Measurements from ENCODE around the gene NODAL. TPM values are rescaled to one million over a fixed set of nuclear protein-coding genes. Genes with fewer than 3 reads are reported as not detected.
A peak's percentile ranks its signal among the peaks of the same experiment; 100 is the strongest.

NODAL gene
- total RNA-seq, 2 donors from 2014 or later: not detected

DNA sequence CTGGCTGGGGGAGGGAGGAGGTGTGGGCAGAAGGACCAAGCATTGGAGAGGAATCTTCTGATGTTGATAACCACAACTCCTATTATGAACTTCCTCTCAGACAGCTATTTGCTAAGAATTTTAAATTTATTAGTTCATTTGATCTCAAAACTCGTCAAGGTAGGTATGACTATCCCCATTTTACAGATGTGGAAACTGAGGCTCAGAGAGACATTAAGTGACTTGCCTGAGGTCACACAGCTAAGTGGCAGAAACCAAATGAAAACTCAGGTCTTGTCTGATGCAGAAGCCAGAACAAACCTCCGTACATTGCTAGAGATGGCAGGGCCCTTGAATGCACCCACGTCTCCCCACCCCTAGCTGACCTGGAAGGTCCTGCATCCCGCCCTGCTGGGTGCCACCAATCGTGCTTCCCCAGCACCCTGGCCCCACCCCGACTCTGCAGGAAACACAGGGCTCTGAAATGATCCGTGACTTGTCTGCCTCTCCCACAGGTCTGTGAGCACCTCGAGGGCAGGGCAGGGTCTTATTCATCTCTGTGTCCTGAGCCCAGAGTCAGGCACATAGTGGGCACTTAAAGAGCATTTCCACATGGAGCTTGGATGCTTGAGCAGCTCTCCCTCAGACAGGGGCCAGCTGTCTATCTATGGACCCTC, 31.4 kb upstream of the NODAL start:
- ATAC-seq (no peak), DNase-seq (ENCODE audit: low spot score in 2 of 2) (no peak)
- H3K27ac Mint-ChIP-seq: no peak overlapping the region
- no peaks in the 10 kb centered on the region for H3K9me3 Mint-ChIP-seq
- no peaks in the 10 kb centered on the region for H3K36me3 Mint-ChIP-seq

DNA sequence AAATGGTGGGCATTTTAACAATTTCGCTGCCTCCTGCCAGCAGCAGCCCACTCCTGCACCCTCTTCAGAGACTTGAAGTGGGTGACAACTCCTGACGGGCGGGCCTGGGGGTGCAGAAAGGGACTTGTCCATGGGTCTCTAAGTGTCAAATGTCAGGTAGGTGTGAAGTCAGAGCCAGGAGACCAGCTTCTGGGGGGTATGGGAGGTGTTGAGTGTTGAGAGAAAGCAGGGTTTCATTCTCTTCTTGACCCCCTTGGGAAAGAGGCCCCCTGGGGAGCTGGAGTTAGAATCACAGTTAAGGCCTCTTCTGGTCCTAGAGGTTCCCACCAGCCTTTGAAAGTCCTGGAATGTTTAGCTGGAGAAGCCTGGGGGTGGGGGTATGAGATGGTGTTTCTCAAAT, 25.5 kb upstream of the NODAL start:
- ATAC-seq: no peak
- DNase-seq (ENCODE audit: low spot score in 2 of 2): no peak
- Mint-ChIP-seq H3K36me3 (no peaks in the 10 kb centered on the region), H3K27ac (no peak overlapping the region), H3K9me3 (no peaks in the 10 kb centered on the region)

DNA sequence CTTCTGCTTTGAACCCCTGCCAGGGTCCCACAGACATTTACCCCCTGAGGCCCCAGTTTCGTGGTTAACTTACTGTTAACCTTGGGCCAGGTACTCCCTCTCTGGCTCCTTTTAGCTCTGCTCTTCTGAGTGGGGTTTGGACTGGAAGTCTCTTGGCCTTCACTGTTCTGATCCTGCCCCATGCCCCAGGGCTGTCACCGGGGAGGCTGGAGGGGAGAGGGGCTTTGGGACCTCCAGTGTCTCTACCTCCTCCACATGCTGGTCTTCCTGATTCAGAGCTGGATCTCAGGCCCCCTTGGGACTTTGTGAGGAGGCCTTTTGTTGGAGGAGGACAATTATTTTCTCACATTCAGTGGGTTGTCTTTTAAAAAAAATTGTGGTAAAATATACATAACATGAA, 24.4 kb upstream of the NODAL start:
- Mint-ChIP-seq H3K9me3 (no peaks in the 10 kb centered on the region), H3K36me3 (no peaks in the 10 kb centered on the region), H3K27ac (no peak overlapping the region)
- ATAC-seq: no peak
- DNase-seq (ENCODE audit: low spot score in 2 of 2): no peak

DNA sequence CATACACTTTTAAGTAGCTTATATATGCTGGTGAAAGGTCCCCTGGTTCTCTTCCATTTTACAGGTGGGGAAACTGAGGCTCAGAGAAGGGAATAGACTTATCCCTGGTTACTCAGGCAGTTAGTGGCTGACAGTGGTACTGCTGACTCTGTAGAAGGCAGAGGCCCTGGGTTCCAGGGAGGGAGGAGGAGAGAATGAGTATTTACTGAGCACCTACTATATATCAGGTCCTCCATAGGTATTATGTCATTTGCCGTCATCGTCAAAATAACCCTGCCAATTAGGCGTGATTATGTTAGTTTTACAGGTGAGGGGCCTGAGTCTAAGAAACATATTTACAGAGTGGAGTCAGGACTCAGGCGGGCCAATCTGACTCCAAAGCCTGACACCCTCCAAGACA, 23.8 kb upstream of the NODAL start:
- no peak overlapping the region for H3K27ac Mint-ChIP-seq
- no peaks in the 10 kb centered on the region for H3K36me3 Mint-ChIP-seq
- ATAC-seq (no peak), DNase-seq (ENCODE audit: low spot score in 2 of 2) (no peak)
- H3K9me3 Mint-ChIP-seq: no peaks in the 10 kb centered on the region

DNA sequence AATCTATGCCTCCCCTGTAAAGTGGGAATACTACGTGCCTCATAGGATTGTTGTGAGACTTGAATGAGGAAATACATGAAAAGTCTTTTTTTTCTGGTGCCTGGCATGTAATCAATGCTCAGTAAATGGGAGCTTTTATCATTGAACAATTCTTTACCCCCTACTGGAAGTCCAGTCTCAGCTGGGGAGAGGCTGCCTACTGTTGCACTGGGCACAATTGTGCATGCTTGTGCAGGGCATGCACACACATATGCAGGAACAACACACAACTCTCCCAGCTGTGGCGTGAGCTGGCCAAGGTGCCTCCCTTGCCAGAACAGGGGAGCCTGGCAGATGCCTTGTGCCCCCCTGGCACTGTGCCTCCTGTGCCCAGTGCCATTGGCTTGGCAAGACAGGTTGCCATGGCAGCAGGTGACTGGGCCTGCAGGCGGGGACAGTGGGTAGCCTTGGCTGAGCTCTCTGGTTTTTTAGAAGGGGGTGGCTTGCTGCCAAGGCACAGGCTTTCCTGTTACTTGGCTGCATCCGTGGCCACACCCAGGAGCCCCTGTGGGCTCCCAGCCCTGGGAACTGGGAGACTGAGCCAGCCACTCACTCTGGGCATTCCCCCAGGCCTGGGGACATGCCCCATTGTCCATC, 21.0 kb upstream of the NODAL start:
- H3K9me3 Mint-ChIP-seq: no peaks in the 10 kb centered on the region
- H3K27ac Mint-ChIP-seq: no peak overlapping the region
- DNase-seq (ENCODE audit: low spot score in 2 of 2) (no peak), ATAC-seq (no peak)
- H3K36me3 Mint-ChIP-seq: no peaks in the 10 kb centered on the region

DNA sequence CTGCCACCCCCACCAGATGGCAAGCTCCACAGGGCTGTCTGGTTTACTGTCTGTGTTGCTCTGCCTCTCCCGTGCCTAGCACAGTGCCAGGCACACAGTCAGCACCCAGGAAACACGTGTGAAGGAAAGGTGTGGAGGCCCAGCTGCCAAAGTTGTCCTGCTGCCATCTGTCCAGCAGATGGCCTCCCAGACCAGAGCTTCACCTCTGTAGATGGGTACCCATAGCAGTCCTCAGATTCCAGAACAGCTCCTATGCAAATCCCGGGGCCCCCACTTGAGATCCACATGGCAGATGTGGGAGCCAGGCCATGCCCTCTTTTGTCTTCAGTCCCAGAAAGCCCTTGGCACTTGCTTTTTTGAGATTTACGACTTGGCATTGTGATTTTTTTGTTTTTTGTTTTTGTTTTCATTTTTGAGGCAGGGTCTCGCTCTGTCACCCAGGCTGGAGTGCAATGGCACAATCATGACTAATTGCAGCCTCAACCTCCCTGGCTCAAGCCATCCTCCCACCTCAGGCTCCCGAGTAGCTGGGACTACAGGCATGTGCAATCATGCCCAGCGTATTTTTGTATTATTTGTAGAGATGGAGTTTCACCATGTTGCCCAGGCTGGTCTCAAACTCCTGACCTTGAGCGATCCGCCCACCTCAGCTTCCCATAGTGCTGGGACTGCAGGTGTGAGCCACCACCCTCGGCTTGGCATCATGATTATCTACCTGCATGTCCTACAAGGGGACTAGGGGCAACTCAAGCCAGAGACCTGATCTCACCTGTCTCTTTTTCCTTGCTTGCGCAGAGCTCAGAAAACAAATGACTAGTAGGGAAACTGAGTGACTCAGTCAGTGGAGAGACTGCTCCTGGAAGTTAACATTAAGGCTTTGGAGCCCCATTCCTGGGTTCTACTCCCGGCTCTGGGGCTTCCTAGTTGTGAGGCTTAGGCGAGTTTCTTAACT, 20.2 kb upstream of the NODAL start:
- DNase-seq (ENCODE audit: low spot score in 2 of 2) (peak in 1 of 2 donors; percentile 52), ATAC-seq (peak; percentile 73 to 86)
- Mint-ChIP-seq H3K36me3 (no peaks in the 10 kb centered on the region), H3K27ac (no peak overlapping the region), H3K9me3 (no peaks in the 10 kb centered on the region)

DNA sequence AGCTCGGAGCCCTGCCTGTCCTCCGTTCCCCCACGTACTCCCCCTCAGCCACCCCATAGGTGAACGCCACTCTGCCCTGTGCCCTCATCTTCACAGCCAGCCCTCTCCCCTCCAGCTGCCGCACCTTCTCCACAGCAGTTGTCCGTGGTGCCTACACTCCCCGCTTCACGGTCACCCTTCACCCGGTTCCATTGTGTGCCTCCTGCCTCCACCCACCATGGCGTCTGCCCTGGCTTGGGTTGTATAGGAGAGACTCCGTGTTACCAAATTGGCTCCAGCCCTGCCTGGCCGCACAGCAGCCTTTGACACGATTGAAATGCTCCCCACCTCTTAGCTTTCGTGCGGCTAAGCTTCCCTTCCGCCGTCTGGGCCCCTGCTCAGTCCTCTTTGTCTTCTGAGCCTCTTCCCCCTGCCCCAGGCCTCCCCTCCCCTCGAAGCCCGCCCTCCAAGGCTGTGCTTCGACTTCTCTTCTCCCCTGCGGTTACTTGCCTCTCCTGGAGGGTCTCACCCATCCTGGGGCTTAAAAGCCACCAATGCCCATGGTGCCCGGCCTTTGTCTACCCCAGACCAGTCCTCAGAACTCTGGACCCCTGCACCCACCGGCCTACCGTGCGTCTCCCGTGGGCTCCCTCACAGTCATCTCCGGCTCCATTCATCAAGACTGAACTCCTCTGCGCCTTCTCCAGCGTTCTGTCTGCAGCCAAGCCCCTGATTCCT, 18.5 kb upstream of the NODAL start:
- DNase-seq (ENCODE audit: low spot score in 2 of 2) (no peak), ATAC-seq (no peak)
- H3K9me3 Mint-ChIP-seq: no peaks in the 10 kb centered on the region
- no peaks in the 10 kb centered on the region for H3K36me3 Mint-ChIP-seq
- H3K27ac Mint-ChIP-seq: no peak overlapping the region

DNA sequence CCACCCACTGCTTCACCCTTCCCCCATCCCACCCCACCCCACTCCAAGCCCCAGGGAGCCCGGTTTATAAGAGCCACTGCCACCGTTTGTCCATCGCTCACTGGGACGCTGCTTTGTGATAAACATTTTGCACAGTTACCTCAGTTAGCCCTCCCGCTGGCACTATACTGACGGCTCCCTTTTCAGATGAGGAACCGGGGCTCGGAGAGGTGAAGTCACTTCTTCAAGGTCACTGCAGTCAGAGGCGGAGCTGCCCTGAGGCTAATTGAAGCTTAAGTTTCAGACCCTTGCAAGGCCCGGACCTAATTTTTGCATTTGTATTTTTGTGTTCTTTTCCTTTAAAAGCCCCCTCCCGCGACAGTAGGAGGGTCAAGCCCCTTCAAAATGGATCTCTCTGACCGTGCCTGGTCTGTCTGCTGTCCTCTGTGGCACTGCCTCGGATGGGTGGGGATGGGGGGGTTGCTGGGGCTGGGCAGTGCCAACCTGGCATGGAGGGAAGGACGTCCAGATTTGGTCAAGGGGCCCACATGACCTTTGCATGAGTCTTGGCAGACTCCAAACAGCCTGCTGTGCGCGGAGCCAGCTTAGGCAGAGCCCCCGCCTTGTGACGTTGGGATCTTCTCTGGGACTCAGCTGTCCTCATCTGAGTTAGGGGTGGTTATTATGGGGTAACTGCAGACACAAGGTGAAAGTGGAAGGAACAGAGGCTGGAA, 17.7 kb upstream of the NODAL start:
- no peaks in the 10 kb centered on the region for H3K36me3 Mint-ChIP-seq

DNA sequence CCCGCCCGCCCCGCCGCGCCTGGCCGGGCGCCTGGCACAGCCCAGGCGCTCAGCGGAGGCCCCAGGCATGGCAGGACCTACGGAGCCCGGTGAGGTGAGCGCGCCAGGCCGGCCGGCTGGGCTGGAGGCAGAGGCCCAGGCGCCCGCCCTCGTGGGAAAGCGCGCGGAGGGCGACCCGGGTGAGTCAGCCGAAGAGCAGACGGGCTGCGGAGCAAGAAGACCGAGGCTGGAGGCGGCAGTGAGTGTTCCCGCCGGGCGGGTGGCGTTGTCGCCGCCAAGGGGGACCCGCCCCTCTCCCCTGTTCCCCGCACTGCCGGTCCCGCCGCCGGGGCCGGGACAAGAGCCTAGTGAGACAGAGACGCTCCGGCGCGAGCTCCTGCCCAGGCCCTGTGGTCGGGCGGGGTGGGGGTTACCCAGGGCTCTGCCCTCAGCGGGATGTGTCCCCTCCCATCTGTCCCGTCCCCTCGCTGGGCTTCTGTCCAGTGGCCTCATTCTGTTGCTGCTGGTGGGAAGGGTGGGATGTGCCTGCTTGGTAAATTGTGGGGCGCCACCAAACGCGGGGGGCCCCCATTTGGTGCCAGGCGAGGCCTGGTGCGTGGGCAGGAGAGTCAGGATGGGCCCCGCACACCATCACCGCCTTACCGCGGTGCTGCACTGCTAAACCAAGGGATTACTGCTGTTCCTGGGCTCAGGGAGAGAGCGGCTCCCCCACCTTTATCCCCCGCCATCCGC, 17.0 kb upstream of the NODAL start:
- peak in 1 of 2 donors; percentile 43 for DNase-seq (ENCODE audit: low spot score in 2 of 2)
- ATAC-seq: peak; percentile 67 to 76
- Mint-ChIP-seq H3K36me3 (no peaks in the 10 kb centered on the region), H3K27ac (no peak overlapping the region), H3K9me3 (no peaks in the 10 kb centered on the region)

More for the DNA sequence above, 17.7 kb upstream of the NODAL start:
- H3K9me3 Mint-ChIP-seq: no peaks in the 10 kb centered on the region
- H3K27ac Mint-ChIP-seq: no peak overlapping the region
- ATAC-seq (no peak), DNase-seq (ENCODE audit: low spot score in 2 of 2) (no peak)

DNA sequence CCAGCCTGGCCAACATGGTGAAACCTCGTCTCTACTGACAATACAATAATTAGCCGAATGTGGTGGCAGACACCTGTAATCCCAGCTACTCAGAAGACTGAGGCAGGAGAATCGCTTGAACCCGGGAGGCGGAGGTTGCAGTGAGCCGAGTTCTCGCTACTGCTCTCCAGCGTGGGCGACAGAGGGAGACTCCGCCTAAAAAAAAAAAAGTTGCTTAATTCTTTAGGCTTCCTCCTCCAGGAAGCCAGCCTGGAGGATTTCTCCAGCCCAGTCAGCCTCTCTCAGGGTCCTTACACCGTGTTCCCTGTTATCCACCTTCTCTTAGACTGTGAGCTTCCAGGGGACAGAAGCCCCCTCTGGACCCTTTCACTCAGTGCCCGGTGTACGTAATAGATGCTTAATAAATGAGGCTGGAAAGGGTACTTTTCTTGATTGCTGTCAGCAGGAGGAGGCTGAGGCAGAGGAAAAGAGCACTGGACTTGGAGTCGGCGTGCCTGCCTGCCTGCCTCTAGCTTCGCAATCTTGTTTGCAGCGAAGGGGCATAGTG, 16.4 kb upstream of the NODAL start:
- Mint-ChIP-seq H3K9me3 (no peaks in the 10 kb centered on the region), H3K27ac (no peak overlapping the region), H3K36me3 (no peaks in the 10 kb centered on the region)
- DNase-seq (ENCODE audit: low spot score in 2 of 2) (no peak), ATAC-seq (no peak)

DNA sequence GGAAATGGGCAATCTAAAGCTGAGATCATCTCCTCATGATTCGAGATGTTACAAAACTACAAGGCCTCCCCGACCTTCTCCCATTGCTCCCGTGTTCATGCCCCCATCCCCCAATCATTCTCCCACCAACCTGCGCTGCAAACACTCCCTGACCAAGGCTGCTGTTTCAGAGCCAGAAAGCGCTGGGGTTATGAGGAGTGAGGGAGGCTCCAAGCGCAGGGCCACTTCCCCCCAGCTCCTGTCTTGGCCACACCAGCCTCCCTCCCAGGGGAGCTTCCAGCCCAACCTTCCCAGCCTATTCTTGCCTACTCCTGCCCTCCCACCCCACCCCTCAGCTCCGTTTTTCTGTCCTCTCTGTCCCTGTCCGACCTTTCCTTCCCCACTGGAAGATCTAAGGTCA, 14.7 kb upstream of the NODAL start:
- no peak for ATAC-seq
- no peak overlapping the region for H3K27ac Mint-ChIP-seq

DNA sequence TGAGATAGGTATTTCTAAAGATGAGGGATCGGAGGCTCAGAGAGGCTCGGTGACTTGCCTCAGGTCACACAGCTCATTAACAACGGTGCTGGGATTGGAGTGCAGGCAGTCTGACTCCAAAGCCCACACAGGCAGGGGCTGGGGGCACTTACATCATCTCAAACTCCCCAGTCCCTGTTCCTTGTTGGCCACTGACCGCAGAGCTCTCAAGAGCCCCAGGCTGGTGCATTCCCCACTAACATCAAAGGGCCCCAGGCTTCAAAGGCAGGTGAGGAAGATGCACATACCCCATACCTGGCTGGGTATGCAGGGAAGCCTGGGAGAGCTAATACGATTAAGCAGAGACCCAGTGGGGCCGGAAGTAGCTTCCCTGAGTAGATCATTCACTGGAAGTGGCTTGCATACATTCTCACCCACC, 13.7 kb upstream of the NODAL start:
- no peak for ATAC-seq
- Mint-ChIP-seq H3K27ac (no peak overlapping the region), H3K36me3 (no peaks in the 10 kb centered on the region)

More for the DNA sequence above, 14.7 kb upstream of the NODAL start:
- no peaks in the 10 kb centered on the region for H3K36me3 Mint-ChIP-seq
- no peak for DNase-seq (ENCODE audit: low spot score in 2 of 2)
- no peaks in the 10 kb centered on the region for H3K9me3 Mint-ChIP-seq

DNA sequence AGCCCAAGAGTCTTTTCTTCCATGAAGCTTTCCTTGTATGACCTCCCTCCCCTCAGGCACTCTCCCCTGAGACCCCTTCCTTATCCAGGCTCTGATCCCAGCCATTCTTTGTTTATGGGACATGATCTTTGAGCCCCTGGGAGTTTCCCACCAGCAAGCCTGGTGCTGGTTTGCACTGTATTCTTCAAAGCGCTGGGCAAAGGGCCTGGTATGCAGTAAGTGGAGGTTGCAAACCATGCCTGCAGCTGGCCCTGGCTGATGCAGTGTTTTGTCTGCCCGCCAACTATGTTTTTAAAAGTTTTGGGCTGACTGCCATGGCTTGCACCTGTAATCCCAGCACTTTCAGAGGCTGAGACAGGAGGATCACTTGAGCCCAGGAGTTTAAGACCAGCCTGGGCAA, 6.8 kb upstream of the NODAL start:
- Mint-ChIP-seq H3K36me3 (no peaks in the 10 kb centered on the region), H3K9me3 (no peaks in the 10 kb centered on the region), H3K27ac (no peak overlapping the region)
- DNase-seq (ENCODE audit: low spot score in 2 of 2) (no peak), ATAC-seq (no peak)

More for the DNA sequence above, 13.7 kb upstream of the NODAL start:
- no peaks in the 10 kb centered on the region for H3K9me3 Mint-ChIP-seq
- DNase-seq (ENCODE audit: low spot score in 2 of 2): no peak

DNA sequence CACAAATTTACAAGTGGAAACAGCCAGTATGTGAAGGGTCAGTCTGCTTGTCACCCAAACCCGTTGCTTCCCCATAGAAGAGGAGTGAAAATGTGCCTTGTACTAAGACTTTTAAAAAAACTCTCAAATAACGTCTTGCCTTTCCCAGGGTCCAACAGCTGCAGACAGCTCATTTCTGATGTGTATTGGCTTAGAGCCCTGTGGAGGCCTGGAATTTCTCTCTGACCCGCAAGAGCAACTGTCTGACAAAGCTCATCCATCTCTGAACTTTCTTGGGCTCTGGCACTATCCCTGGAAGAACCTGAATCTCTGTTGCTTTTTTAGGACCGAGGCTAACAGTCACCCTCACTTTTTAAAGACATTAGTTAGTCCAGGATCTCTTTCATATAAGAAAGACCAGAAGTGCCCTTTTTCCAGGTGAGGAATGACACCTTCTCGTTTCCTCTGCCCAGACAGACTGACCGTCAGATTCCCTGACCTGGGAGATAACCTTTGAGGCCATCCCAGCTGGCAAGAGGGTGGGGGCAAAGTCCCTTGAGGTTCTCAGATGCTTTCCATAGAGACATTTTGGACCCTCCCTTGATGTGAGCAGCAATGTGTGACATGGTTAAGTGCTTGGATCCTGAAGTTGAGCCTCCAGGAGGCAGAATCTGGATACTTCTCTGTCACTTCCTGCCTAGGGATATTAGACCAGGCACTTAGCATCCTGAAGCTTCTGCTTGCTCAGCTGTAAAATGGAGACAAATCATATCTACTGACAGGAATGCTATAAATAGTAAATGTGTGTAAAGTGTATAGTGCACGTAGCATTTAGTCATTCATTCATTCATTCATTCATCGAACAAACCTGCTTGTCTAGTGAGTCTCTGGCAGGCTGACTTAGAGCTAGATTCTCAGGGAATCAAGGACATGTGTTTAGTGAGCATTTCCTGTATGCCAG, 4.5 kb upstream of the NODAL start:
- ATAC-seq: no peak
- DNase-seq (ENCODE audit: low spot score in 2 of 2): no peak
- Mint-ChIP-seq H3K9me3 (no peaks in the 10 kb centered on the region), H3K27ac (no peak overlapping the region), H3K36me3 (peaks cover 2 to 5% of the 10 kb centered on the region in 2 donors)

All from activated naive CD4-positive, alpha-beta T cell treated with anti-CD3 and anti-CD28 coated beads, Interleukin-2, amount 50 U/mL, for 72 hours (primary cell).